ENCODE measurements around the gene MYOZ2.

Gene MYOZ2

GRCh38 chr4:119128148-119128547 lies 7.5 kb upstream of the MYOZ2 start:
- H4K20me1 ChIP-seq (ENCODE audit: insufficient read depth), result no peaks in the 10 kb centered on the region
- H3K4me1 ChIP-seq (ENCODE audit: low read depth, poor library complexity, severe bottlenecking), result no peaks in the 10 kb centered on the region
- no peak overlapping the region for H3K4me3 ChIP-seq (IDR thresholded peaks at IDR 0.05; ENCODE audit: insufficient read depth, low read depth, low read length)
- no peaks in the 10 kb centered on the region for H3K36me3 ChIP-seq (ENCODE audit: insufficient read depth)
- H3K27ac ChIP-seq, result no peak overlapping the region
- TF ChIP-seq CTCF (conservative IDR thresholded peaks at IDR 0.05; ENCODE audit: low read depth, low read length), result no peak
- no peaks in the 10 kb centered on the region for H3K79me2 ChIP-seq (ENCODE audit: insufficient read depth, low read depth)
- H3K27me3 ChIP-seq (ENCODE audit: insufficient read depth, low read depth), result no peaks in the 10 kb centered on the region
- no peak overlapping the region for H3K4me2 ChIP-seq
- H3K9ac ChIP-seq, result no peak overlapping the region
- H2AFZ ChIP-seq (ENCODE audit: low read depth), result no peak overlapping the region

DNA sequence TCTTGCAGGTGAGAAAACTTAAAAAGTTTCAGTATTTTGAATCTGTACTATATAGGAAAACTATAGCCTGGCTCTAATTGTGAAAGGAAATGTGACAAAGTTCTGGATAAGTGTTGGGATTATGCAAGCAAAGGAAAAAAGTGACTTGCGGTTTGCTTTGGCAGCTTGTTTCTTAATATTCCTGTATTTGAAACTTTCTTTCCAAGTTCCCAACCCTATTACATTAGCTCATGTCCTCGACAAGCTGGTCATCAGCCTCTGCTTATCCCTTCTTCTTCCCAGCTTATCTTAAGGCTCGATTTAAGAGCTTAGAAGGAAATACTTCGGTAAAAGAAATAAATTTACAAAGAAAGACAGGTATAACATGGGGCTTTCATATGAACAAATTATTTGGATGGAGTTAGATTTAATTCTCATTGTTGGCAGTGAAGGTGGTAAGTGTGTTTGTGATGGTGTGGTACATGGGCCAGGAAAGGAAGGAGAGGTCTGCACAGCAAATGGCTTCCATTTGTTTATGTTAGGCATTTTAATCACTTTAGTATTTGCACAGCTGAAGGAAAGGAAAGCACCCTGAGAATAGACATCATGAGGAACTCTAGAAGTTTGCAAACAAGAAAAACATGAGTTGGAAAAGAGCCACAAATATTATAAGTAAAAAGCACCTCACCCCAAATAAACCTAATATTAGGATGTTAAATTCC lies 5.1 kb upstream of the MYOZ2 start:
- Histone ChIP-seq H3K4me2 (no peak overlapping the region), H3K79me2 (ENCODE audit: insufficient read depth, low read depth) (no peaks in the 10 kb centered on the region), H2AFZ (ENCODE audit: low read depth) (no peak overlapping the region), H3K27me3 (ENCODE audit: insufficient read depth, low read depth) (no peaks in the 10 kb centered on the region), H3K36me3 (ENCODE audit: insufficient read depth) (no peaks in the 10 kb centered on the region), H3K4me1 (ENCODE audit: low read depth, poor library complexity, severe bottlenecking) (no peaks in the 10 kb centered on the region), H3K9ac (no peak overlapping the region), H3K4me3 (IDR thresholded peaks at IDR 0.05; ENCODE audit: insufficient read depth, low read depth, low read length) (no peak overlapping the region), H4K20me1 (ENCODE audit: insufficient read depth) (no peaks in the 10 kb centered on the region), H3K27ac (no peak overlapping the region)
- TF ChIP-seq CTCF (conservative IDR thresholded peaks at IDR 0.05; ENCODE audit: low read depth, low read length), result no peak

- H2AFZ ChIP-seq (ENCODE audit: low read depth), result no peak overlapping the region
- no peaks in the 10 kb centered on the region for H3K4me1 ChIP-seq (ENCODE audit: low read depth, poor library complexity, severe bottlenecking)
- no peak for TF ChIP-seq CTCF (conservative IDR thresholded peaks at IDR 0.05; ENCODE audit: low read depth, low read length)
- H3K36me3 ChIP-seq (ENCODE audit: insufficient read depth), result no peaks in the 10 kb centered on the region
- H3K79me2 ChIP-seq (ENCODE audit: insufficient read depth, low read depth), result no peaks in the 10 kb centered on the region
- H4K20me1 ChIP-seq (ENCODE audit: insufficient read depth), result no peaks in the 10 kb centered on the region
- no peak overlapping the region for H3K9ac ChIP-seq
- no peak overlapping the region for H3K4me2 ChIP-seq
- no peak overlapping the region for H3K4me3 ChIP-seq (IDR thresholded peaks at IDR 0.05; ENCODE audit: insufficient read depth, low read depth, low read length)
- no peaks in the 10 kb centered on the region for H3K27me3 ChIP-seq (ENCODE audit: insufficient read depth, low read depth)
- H3K27ac ChIP-seq, result no peak overlapping the region
These were observed 4.5 kb upstream of the MYOZ2 start for GRCh38 chr4:119131164-119131563.

- Histone ChIP-seq H3K4me3 (IDR thresholded peaks at IDR 0.05; ENCODE audit: insufficient read depth, low read depth, low read length) (no peak overlapping the region), H3K27me3 (ENCODE audit: insufficient read depth, low read depth) (no peaks in the 10 kb centered on the region), H3K79me2 (ENCODE audit: insufficient read depth, low read depth) (no peaks in the 10 kb centered on the region), H3K36me3 (ENCODE audit: insufficient read depth) (no peaks in the 10 kb centered on the region), H4K20me1 (ENCODE audit: insufficient read depth) (no peaks in the 10 kb centered on the region), H3K27ac (no peak overlapping the region), H2AFZ (ENCODE audit: low read depth) (no peak overlapping the region), H3K4me2 (no peak overlapping the region), H3K9ac (no peak overlapping the region), H3K4me1 (ENCODE audit: low read depth, poor library complexity, severe bottlenecking) (no peaks in the 10 kb centered on the region)
- no peak for TF ChIP-seq CTCF (conservative IDR thresholded peaks at IDR 0.05; ENCODE audit: low read depth, low read length)
These were observed 3.3 kb upstream of the MYOZ2 start for GRCh38 chr4:119132306-119132705.
